PC-3 (cell line): ENCODE results near the gene RNLS.

Experiments used
- CTCF ChIP-seq: fragments of 300-600 bp; sonication (generic); conservative IDR thresholded peaks from 2 replicates; pipeline ENCODE4 v1.5.1; 2017; ENCODE audit warnings: antibody characterized with exemption, low read depth, mild to moderate bottlenecking, low read length
- EZH2 ChIP-seq: fragments of 300-600 bp; sonication (generic); IDR thresholded peaks from one replicate; pipeline ENCODE4 v1.6.1; 2017; ENCODE audit warnings: antibody characterized with exemption, mild to moderate bottlenecking, low read length; ENCODE audit not compliant: unreplicated experiment

GRCh38 chr10:88260329-88261051, 322.6 kb downstream of the RNLS start:
- TF ChIP-seq CTCF (no peak), EZH2 (no peak)
